DND-41 (cell line): Measurements from ENCODE around the gene CAPN1.
A peak's percentile ranks its signal among the peaks of the same experiment; 100 is the strongest.

Experiments used
- ATAC-seq: fragments of 200-7000 bp; cut with Tn5 transposase; 3 replicates; pipeline ENCODE4 v1.9.1; 2021; ENCODE audit warnings: low read depth; ENCODE audit not compliant: insufficient read depth
- DNase-seq: peaks from one replicate; pipeline ENCODE4 v3.0.0-alpha.2; 2020
- H2AFZ ChIP-seq: 2 replicates; pipeline ENCODE4 v1.6.0; 2012; ENCODE audit warnings: low read depth, low read length
- H3K27ac ChIP-seq: 2 replicates; pipeline ENCODE4 v1.5.1; 2012; ENCODE audit warnings: low read length, inconsistent platforms
- H3K27me3 ChIP-seq: fragments of 200-600 bp; sonication (generic); 2 replicates; pipeline ENCODE4 v1.6.0; 2012; ENCODE audit warnings: low read length, mild to moderate bottlenecking, inconsistent platforms; ENCODE audit not compliant: insufficient read depth, poor library complexity
- H3K36me3 ChIP-seq: 2 replicates; pipeline ENCODE4 v1.5.1; 2012; ENCODE audit warnings: low read length, inconsistent platforms; ENCODE audit not compliant: insufficient read depth
- H3K4me1 ChIP-seq: 2 replicates; pipeline ENCODE4 v1.5.1; 2012; ENCODE audit warnings: mild to moderate bottlenecking, low read length; ENCODE audit not compliant: insufficient read depth
- H3K4me2 ChIP-seq: 2 replicates; pipeline ENCODE4 v1.6.0; 2012; ENCODE audit warnings: mild to moderate bottlenecking, moderate library complexity, low read length, inconsistent platforms; ENCODE audit not compliant: insufficient read depth
- H3K4me3 ChIP-seq, 2 experiments: fragments of 200-600 bp in 1 of 2; shearing (Covaris generic) in 1 of 2; 2 replicates each; pipeline ENCODE4 v1.5.1; 2012 to 2016; ENCODE audit warnings: inconsistent platforms in 2 of 2, low read length in 2 of 2, mild to moderate bottlenecking in 2 of 2, low read depth in 1 of 2, moderate library complexity in 1 of 2
- H3K79me2 ChIP-seq: 2 replicates; pipeline ENCODE4 v1.6.0; 2012; ENCODE audit warnings: low read length, inconsistent platforms; ENCODE audit not compliant: insufficient read depth
- H3K9ac ChIP-seq: 2 replicates; pipeline ENCODE4 v1.6.0; 2012; ENCODE audit warnings: low read depth, mild to moderate bottlenecking, inconsistent platforms, low read length, moderate library complexity
- H3K9me3 ChIP-seq: 2 replicates; pipeline ENCODE4 v1.5.1; 2012; ENCODE audit warnings: low read length, moderate library complexity, mild to moderate bottlenecking, inconsistent platforms; ENCODE audit not compliant: insufficient read depth, severe bottlenecking
- H4K20me1 ChIP-seq: 2 replicates; pipeline ENCODE4 v1.6.0; 2012; ENCODE audit warnings: low read length; ENCODE audit not compliant: insufficient read depth
- EZH2 ChIP-seq: IDR thresholded peaks from 3 replicates; pipeline ENCODE4 v1.6.1; 2012; ENCODE audit warnings: borderline replicate concordance, low read depth, mild to moderate bottlenecking, moderate library complexity, low read length, inconsistent platforms; ENCODE audit not compliant: severe bottlenecking
- TF ChIP-seq, protein P1 (sequence below): IDR thresholded peaks from 2 replicates; pipeline ENCODE4 v1.5.1; 2012; ENCODE audit warnings: borderline replicate concordance, low read length, moderate library complexity, mild to moderate bottlenecking; ENCODE audit not compliant: poor library complexity, severe bottlenecking; ENCODE audit errors: extremely low read depth

CAPN1 gene

DNA sequence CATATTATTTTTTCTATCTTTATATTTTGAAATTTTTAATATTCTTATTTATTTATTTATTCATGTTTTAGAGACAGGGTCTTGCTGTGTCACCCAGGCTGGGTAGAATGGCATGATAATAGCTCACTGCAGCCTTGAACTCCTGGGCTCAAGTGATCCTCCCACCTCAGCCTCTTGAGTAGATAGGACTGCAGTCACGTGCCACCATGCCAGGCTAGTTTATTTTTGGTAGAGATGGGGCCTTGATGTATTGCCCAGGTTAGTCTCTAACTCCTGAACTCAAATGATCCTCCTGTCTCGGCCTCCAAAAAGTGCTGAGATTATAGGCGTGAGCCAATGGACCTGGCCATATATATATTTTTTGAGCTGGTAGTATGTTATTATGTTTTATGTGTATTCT lies 14.1 kb upstream of the CAPN1 start:
- no peak overlapping the region for H3K4me2 ChIP-seq

DNA sequence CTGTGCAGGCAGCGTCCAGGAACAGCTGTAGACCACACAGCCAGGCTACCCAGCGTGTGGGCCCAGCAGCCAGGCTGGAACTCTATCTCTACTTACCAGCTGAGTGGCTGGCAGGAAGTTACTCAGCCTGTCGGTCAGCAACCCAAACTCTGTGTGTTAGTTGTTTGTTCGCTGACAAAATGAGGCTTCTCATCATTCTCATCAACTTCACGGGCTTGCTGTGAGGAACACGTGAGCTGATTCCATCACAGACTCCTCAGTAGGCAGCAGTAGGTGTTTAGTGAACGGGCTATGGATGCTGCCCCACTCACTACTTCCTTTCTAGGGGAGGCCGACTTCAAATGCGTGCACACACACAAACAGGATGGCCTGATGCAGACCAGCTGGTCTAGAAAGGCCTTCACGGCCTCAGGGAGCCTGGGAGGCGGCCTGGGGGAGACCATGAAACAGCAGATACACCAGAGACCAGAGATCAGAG lies 12.5 kb upstream of the CAPN1 start:
- no peaks in the 10 kb centered on the region for H3K27me3 ChIP-seq
- H3K4me3 ChIP-seq: no peak overlapping the region
- peak overlapping the region; percentile 23 for H2AFZ ChIP-seq
- H3K9ac ChIP-seq: no peak overlapping the region
- no peaks in the 10 kb centered on the region for H3K9me3 ChIP-seq
- no peaks in the 10 kb centered on the region for H3K79me2 ChIP-seq
- H3K4me1 ChIP-seq: no peaks in the 10 kb centered on the region
- TF ChIP-seq, protein P1, sequence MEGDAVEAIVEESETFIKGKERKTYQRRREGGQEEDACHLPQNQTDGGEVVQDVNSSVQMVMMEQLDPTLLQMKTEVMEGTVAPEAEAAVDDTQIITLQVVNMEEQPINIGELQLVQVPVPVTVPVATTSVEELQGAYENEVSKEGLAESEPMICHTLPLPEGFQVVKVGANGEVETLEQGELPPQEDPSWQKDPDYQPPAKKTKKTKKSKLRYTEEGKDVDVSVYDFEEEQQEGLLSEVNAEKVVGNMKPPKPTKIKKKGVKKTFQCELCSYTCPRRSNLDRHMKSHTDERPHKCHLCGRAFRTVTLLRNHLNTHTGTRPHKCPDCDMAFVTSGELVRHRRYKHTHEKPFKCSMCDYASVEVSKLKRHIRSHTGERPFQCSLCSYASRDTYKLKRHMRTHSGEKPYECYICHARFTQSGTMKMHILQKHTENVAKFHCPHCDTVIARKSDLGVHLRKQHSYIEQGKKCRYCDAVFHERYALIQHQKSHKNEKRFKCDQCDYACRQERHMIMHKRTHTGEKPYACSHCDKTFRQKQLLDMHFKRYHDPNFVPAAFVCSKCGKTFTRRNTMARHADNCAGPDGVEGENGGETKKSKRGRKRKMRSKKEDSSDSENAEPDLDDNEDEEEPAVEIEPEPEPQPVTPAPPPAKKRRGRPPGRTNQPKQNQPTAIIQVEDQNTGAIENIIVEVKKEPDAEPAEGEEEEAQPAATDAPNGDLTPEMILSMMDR: no peak
- TF ChIP-seq EZH2: no peak
- DNase-seq (no peak), ATAC-seq (no peak)
- H4K20me1 ChIP-seq: no peaks in the 10 kb centered on the region
- H3K36me3 ChIP-seq: no peaks in the 10 kb centered on the region
- H3K4me2 ChIP-seq: no peak overlapping the region
- no peak overlapping the region for H3K27ac ChIP-seq

More for the DNA sequence above, 14.1 kb upstream of the CAPN1 start:
- Histone ChIP-seq H3K4me1 (no peaks in the 10 kb centered on the region), H2AFZ (no peak overlapping the region), H3K27me3 (no peaks in the 10 kb centered on the region), H3K36me3 (no peaks in the 10 kb centered on the region), H3K27ac (no peak overlapping the region), H3K9me3 (no peaks in the 10 kb centered on the region), H4K20me1 (no peaks in the 10 kb centered on the region), H3K9ac (no peak overlapping the region), H3K4me3 (no peak overlapping the region), H3K79me2 (no peaks in the 10 kb centered on the region)
- DNase-seq: no peak
- no peak for TF ChIP-seq EZH2
- TF ChIP-seq, protein P1: no peak
- no peak for ATAC-seq

DNA sequence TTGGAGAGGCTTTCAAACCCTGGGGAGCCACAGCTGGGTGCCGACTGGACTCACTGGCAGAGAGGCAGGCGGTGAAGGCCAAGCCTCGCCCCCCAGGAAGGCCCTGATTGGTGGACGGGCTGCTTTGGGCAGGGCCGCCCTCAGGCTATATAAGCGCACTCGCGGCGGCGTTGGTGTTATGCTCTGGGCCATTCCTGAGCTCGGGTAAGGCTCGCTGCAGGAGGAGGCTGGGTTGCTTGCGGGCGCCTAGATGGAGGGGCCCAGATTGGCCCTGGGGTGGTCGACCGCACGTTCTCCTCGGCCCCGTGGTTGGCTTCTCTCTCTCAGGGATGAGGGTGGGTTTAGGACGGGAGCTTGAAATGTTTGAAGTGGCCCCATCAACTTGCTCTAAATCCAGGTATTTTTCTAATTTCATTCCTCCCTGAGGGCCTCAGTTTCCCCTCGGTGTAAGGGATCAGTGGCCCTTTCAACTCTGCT lies 11.6 kb upstream of the CAPN1 start, which contains the start of gene SPDYC:
TSS of gene SPDYC (plus strand) at position 176 of the 477 bp plus-strand sequence. CDS start 1,125 bp downstream, outside the sequence.
- Histone ChIP-seq H3K27me3 (no peaks in the 10 kb centered on the region), H3K4me1 (no peaks in the 10 kb centered on the region), H3K36me3 (no peaks in the 10 kb centered on the region), H3K27ac (no peak within 1 kb of the TSS), H3K4me2 (no peak within 1 kb of the TSS), H2AFZ (peak within 1 kb of the TSS; percentile 23), H4K20me1 (no peaks in the 10 kb centered on the region), H3K9me3 (no peaks in the 10 kb centered on the region), H3K4me3 (no peak within 1 kb of the TSS), H3K79me2 (no peaks in the 10 kb centered on the region), H3K9ac (no peak within 1 kb of the TSS)
- no peak for TF ChIP-seq EZH2
- TF ChIP-seq, protein P1: no peak
- ATAC-seq: no peak
- no peak for DNase-seq
